ENCODE measurements around the gene POLD4.

The POLD4 gene

GRCh38 chr11:67355023-67355793 lies 1.9 kb upstream of the POLD4 start:
- TF ChIP-seq CTCF (IDR thresholded peaks at IDR 0.05; ENCODE audit: control insufficient read depth, extremely low read depth, insufficient read depth): no peak
- no peak for DNase-seq (ENCODE audit: low read depth)
- H3K4me3 ChIP-seq (ENCODE audit: low read depth, low read length): no peak overlapping the region

GRCh38 chr11:67354075-67355022 lies 1.0 kb upstream of the POLD4 start:
- DNase-seq (ENCODE audit: low read depth): no peak
- TF ChIP-seq CTCF (IDR thresholded peaks at IDR 0.05; ENCODE audit: control insufficient read depth, extremely low read depth, insufficient read depth): no peak
- peak overlapping the region; percentile 84 for H3K4me3 ChIP-seq (ENCODE audit: low read depth, low read length)

GRCh38 chr11:67352546-67353316 lies 615 bp downstream of the POLD4 start:
- peak overlapping the region; percentile 84 for H3K4me3 ChIP-seq (ENCODE audit: low read depth, low read length)
- DNase-seq (ENCODE audit: low read depth): peak; percentile 22
- TF ChIP-seq CTCF (IDR thresholded peaks at IDR 0.05; ENCODE audit: control insufficient read depth, extremely low read depth, insufficient read depth): no peak

- peak; percentile 88 for TF ChIP-seq CTCF (IDR thresholded peaks at IDR 0.05; ENCODE audit: control insufficient read depth, extremely low read depth, insufficient read depth)
- peak; percentile 67 for DNase-seq (ENCODE audit: low read depth)
- H3K4me3 ChIP-seq (ENCODE audit: low read depth, low read length): no peak overlapping the region
These were observed 1.9 kb downstream of the POLD4 start for GRCh38 chr11:67351275-67352005.

- no peak for TF ChIP-seq CTCF (IDR thresholded peaks at IDR 0.05; ENCODE audit: control insufficient read depth, extremely low read depth, insufficient read depth)
- DNase-seq (ENCODE audit: low read depth): no peak
These were observed 3.3 kb downstream of the POLD4 start for GRCh38 chr11:67349928-67350465.

GRCh38 chr11:67349457-67349856 lies 3.9 kb downstream of the POLD4 start:
- H3K4me3 ChIP-seq (ENCODE audit: low read depth, low read length): no peak overlapping the region
- TF ChIP-seq CTCF (IDR thresholded peaks at IDR 0.05; ENCODE audit: control insufficient read depth, extremely low read depth, insufficient read depth): no peak
- DNase-seq (ENCODE audit: low read depth): no peak

More at GRCh38 chr11:67349928-67350465, 3.3 kb downstream of the POLD4 start:
- no peak overlapping the region for H3K4me3 ChIP-seq (ENCODE audit: low read depth, low read length)

Measured in LNCaP clone FGC (cell line).